NCI-H2171 (cell line): ENCODE data around the gene DDX43.
A peak's percentile ranks its signal among the peaks of the same experiment; 100 is the strongest.
"Not testable (repeated sequence)": the region's sequence is repeated elsewhere in the genome, so short reads cannot be mapped to it uniquely, and the experiment has no call there.

ENCODE experiments used
- DNase-seq: peaks from one replicate; lab custom pipeline; 2025; lab: John Stamatoyannopoulos, UW

The DDX43 gene

GRCh38 chr6:73394577-73395354, at the start of gene DDX43:
Gene DDX43 (plus strand): TSS chr6:73394828. CDS start chr6:73394906, 78 bp downstream.
- peak; percentile 72 for DNase-seq

GRCh38 chr6:73348550-73349204, 46.0 kb upstream of the DDX43 start:
- no peak for DNase-seq

- no peak for DNase-seq
Observed at GRCh38 chr6:73349311-73349710, 45.3 kb upstream of the DDX43 start.

GRCh38 chr6:73353636-73354593, 40.7 kb upstream of the DDX43 start, which contains the start of gene DPPA5:
Gene DPPA5 (minus strand): TSS chr6:73354276. CDS start chr6:73354225, 51 bp downstream.
- DNase-seq, result no peak

- no peak for DNase-seq
Observed at GRCh38 chr6:73362358-73362757, 32.3 kb upstream of the DDX43 start, which contains the start of gene KHDC3L. Gene KHDC3L (plus strand): TSS chr6:73362658. CDS start chr6:73362730, 72 bp downstream.

GRCh38 chr6:73362869-73363536, 31.6 kb upstream of the DDX43 start:
- DNase-seq, result no peak

- no peak for DNase-seq
Observed at GRCh38 chr6:73363537-73363875, 31.1 kb upstream of the DDX43 start.

- DNase-seq, result no peak
Observed at GRCh38 chr6:73364121-73364520, 30.5 kb upstream of the DDX43 start.

GRCh38 chr6:73364549-73364948, 30.1 kb upstream of the DDX43 start:
- DNase-seq, result no peak

- DNase-seq, result no peak
Observed at GRCh38 chr6:73367761-73368355, 26.8 kb upstream of the DDX43 start.

GRCh38 chr6:73368675-73369074, 26.0 kb upstream of the DDX43 start:
- no peak for DNase-seq

- no peak for DNase-seq
Observed at GRCh38 chr6:73369157-73369556, 25.5 kb upstream of the DDX43 start.

GRCh38 chr6:73369563-73369962, 25.1 kb upstream of the DDX43 start, which contains the start of gene OOEP:
Gene OOEP (minus strand): TSS chr6:73369897. CDS start chr6:73369792, 105 bp downstream.
- no peak for DNase-seq

- no peak for DNase-seq
Observed at GRCh38 chr6:73371984-73372383, 22.6 kb upstream of the DDX43 start.

GRCh38 chr6:73372516-73372915, 22.1 kb upstream of the DDX43 start:
- DNase-seq, result no peak

- DNase-seq, result no peak
Observed at GRCh38 chr6:73375216-73375615, 19.4 kb upstream of the DDX43 start.

GRCh38 chr6:73377225-73377624, 17.4 kb upstream of the DDX43 start:
- DNase-seq, result no peak

- DNase-seq, result not testable (repeated sequence)
Observed at GRCh38 chr6:73381531-73381930, 13.1 kb upstream of the DDX43 start.

GRCh38 chr6:73382462-73383113, 12.0 kb upstream of the DDX43 start:
- no peak for DNase-seq

- DNase-seq, result no peak
Observed at GRCh38 chr6:73388433-73388799, 6.2 kb upstream of the DDX43 start.
